ENCODE results near the gene MYH16.

DNA sequence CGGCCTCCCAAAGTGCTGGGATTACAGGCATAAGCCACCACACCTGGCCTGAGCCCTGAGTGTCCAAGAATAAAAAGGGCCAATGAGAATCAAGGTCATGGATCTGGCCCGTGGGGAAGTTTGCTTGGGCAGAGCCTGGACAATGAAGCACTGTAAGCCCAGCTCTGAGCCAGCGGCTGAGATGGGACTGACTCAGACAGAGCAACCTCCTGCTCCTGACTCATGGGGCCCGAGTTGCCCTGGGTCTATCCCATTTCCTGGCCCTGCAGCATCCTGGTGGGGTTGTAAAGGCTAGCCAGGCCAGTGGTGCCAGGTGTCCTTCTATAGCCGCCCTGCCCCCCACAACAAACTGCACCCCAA is 5.2 kb upstream of the MYH16 start:
- TF ChIP-seq YY1 (IDR thresholded peaks at IDR 0.05; ENCODE audit: insufficient read depth, insufficient read length): no peak
- no peak for TF ChIP-seq ZNF274 (IDR thresholded peaks at IDR 0.05; ENCODE audit: low read depth, low read length)
- TF ChIP-seq SUZ12 (IDR thresholded peaks at IDR 0.05; ENCODE audit: extremely low read depth, insufficient read depth, insufficient read length): no peak
